ENCODE measurements around the gene PRSS57. TPM values are rescaled to one million over a fixed set of nuclear protein-coding genes. Genes with fewer than 3 reads are reported as not detected.
A peak's percentile ranks its signal among the peaks of the same experiment; 100 is the strongest.

The PRSS57 gene
- total and polyA plus RNA-seq, 2 of the 13 experiments (the other 11 are each of a cell fraction or from before 2014, with no cell fraction given): 0.12 TPM; not detected in 1

DNA sequence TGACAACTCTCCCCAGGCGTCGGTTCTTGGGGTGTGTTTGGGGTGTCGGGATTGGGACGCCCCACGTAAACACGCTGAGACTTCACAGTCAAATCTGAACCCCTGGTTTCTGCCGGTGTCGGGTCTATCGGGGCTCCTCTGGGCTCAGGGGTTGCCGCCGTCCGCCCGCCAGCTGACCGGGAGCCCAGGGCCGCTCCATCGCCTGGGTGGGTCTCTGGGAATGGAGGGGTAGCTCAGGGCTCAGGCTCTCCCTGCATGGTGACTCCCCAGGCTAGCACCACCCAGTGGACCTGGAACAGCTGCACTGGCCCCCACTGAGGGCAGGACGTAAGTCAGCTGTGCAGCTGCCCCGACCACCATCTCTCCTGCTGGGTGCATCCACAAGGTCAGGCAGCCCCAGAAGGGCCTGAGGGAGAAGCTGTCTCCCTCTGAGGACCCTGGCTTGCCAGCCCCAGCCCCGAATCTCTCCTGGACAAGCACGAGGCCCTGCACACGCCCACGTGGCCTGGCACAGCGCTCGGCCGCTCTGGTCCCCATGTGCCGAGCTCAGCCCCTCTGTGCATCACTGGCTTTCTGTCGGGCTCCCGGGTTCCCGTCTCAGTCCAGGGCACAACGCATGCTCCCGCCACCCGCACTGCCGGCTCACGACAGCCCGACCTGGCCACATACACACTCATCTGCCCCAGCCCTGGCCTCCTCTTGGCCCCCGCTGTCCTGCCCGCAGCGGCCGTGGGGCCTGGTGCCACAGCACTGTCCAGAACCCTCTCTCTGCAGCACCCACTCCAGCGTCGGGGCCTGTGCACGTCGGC is 38.3 kb downstream of the PRSS57 start (continued):
- TF ChIP-seq, protein P1, sequence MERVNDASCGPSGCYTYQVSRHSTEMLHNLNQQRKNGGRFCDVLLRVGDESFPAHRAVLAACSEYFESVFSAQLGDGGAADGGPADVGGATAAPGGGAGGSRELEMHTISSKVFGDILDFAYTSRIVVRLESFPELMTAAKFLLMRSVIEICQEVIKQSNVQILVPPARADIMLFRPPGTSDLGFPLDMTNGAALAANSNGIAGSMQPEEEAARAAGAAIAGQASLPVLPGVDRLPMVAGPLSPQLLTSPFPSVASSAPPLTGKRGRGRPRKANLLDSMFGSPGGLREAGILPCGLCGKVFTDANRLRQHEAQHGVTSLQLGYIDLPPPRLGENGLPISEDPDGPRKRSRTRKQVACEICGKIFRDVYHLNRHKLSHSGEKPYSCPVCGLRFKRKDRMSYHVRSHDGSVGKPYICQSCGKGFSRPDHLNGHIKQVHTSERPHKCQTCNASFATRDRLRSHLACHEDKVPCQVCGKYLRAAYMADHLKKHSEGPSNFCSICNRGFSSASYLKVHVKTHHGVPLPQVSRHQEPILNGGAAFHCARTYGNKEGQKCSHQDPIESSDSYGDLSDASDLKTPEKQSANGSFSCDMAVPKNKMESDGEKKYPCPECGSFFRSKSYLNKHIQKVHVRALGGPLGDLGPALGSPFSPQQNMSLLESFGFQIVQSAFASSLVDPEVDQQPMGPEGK (CRISPR knock-in tag; IDR thresholded peaks at IDR 0.05): no peak
- TF ChIP-seq, protein P2, sequence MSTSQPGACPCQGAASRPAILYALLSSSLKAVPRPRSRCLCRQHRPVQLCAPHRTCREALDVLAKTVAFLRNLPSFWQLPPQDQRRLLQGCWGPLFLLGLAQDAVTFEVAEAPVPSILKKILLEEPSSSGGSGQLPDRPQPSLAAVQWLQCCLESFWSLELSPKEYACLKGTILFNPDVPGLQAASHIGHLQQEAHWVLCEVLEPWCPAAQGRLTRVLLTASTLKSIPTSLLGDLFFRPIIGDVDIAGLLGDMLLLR (CRISPR knock-in tag; IDR thresholded peaks at IDR 0.05): no peak
- TF ChIP-seq SETDB1 (CRISPR knock-in tag; IDR thresholded peaks at IDR 0.05; ENCODE audit: borderline replicate concordance) (no peak), ELF1 (CRISPR knock-in tag; IDR thresholded peaks at IDR 0.05) (no peak)

DNA sequence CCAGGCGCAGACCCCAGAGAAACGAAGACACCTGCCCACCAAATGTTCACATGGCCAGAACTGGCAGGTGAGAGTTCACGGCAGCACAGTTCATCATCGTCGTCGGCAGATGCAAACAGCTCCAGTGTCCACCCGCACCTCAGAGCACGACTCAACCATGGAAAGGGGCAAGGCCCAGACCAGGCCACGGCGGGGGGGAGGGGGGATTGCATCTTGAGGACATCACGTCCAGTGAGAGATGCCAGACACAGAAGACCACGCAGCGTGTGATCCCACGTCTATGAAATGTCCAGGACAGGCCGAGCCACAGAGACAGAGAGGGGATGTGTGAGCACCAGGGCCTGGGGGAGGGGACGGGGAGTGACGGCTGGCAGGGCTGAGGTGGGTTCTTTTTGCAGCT is 39.6 kb downstream of the PRSS57 start:
- no peak for FAIRE-seq
- peaks cover 89% of the 10 kb centered on the region for H4K20me1 ChIP-seq (ENCODE audit: insufficient read depth, low read length)
- TF ChIP-seq, protein P3, sequence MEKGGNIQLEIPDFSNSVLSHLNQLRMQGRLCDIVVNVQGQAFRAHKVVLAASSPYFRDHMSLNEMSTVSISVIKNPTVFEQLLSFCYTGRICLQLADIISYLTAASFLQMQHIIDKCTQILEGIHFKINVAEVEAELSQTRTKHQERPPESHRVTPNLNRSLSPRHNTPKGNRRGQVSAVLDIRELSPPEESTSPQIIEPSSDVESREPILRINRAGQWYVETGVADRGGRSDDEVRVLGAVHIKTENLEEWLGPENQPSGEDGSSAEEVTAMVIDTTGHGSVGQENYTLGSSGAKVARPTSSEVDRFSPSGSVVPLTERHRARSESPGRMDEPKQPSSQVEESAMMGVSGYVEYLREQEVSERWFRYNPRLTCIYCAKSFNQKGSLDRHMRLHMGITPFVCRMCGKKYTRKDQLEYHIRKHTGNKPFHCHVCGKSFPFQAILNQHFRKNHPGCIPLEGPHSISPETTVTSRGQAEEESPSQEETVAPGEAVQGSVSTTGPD (CRISPR knock-in tag; IDR thresholded peaks at IDR 0.05): no peak
- TF ChIP-seq NAIF1 (CRISPR knock-in tag; IDR thresholded peaks at IDR 0.05; ENCODE audit: borderline replicate concordance) (no peak), PAX8 (CRISPR knock-in tag; IDR thresholded peaks at IDR 0.05; ENCODE audit: borderline replicate concordance) (no peak), ZNF20 (CRISPR knock-in tag; IDR thresholded peaks at IDR 0.05) (no peak), KDM6A (CRISPR knock-in tag; IDR thresholded peaks at IDR 0.05; ENCODE audit: low read depth) (no peak), AGO2 (optimal IDR thresholded peaks at IDR 0.05; ENCODE audit: low read depth, low read length) (peak; percentile 68), TAF15 (IDR thresholded peaks at IDR 0.05; ENCODE audit: low read depth, low read length, poor library complexity, severe bottlenecking) (no peak), ZNF614 (CRISPR knock-in tag; IDR thresholded peaks at IDR 0.05; ENCODE audit: borderline replicate concordance) (no peak), ARID2 (CRISPR knock-in tag; IDR thresholded peaks at IDR 0.05; ENCODE audit: borderline replicate concordance) (no peak), MEF2D (CRISPR knock-in tag; IDR thresholded peaks at IDR 0.05) (no peak), ZNF207 (IDR thresholded peaks at IDR 0.05; ENCODE audit: borderline replicate concordance) (no peak)

More for the DNA sequence above, 39.6 kb downstream of the PRSS57 start:
- CTCF ChIA-PET (ENCODE audit: low intra/inter-chr PET ratio, low total read pairs): no interaction called here
- POLR2A ChIA-PET: no interaction called here
- H3K4me2 ChIP-seq (ENCODE audit: low read depth, low read length): no peak overlapping the region
- WGBS (ENCODE audit: low lambda C conversion rate): 95% methylated on average over 15 of the region's 17 CpGs
- DNase-seq (ENCODE audit: low spot score) (no peak), ATAC-seq (no peak)
- BruUV-seq (replicated peaks): no TSS peak
- peaks cover 82% of the 10 kb centered on the region for H3K79me2 ChIP-seq (ENCODE audit: insufficient read depth, low read length)
- H3K4me1 ChIP-seq (ENCODE audit: insufficient read depth, low read length): peaks cover 42% of the 10 kb centered on the region
- no peaks in the 10 kb centered on the region for H3K27me3 ChIP-seq (ENCODE audit: control insufficient read depth in 1 of 2, insufficient read depth in 2 of 2, low read length in 2 of 2)
- no peak overlapping the region for H2AFZ ChIP-seq (ENCODE audit: low read length)
- in situ Hi-C loops (cut with HindIII; ENCODE audit: extremely low pct_ligation_motif_present, low pct_unique_long_range_greater_than_20kb) (no loop called here), intact Hi-C loops (cut with micrococcal nuclease; ENCODE audit: unreplicated experiment) (no loop called here)
- H3K9me3 ChIP-seq (ENCODE audit: low read length): no peaks in the 10 kb centered on the region
- H3K27ac ChIP-seq (ENCODE audit: extremely low read length, insufficient read depth, low read length): no peak overlapping the region
- H3K9ac ChIP-seq (ENCODE audit: insufficient read depth, low read depth, low read length): no peak overlapping the region
- H3K36me3 ChIP-seq (replicated peaks in 1 of 2; ENCODE audit: control insufficient read depth in 1 of 2, insufficient read depth in 2 of 2, low read length in 2 of 2): peaks cover 24 to 62% of the 10 kb centered on the region in 2 experiments
- no peak overlapping the region for H3K4me3 ChIP-seq (replicated peaks in 1 of 3; ENCODE audit: insufficient read depth in 1 of 3, low read depth in 2 of 3, low read length in 3 of 3)

Measured in HepG2 (cell line).